Measurements from ENCODE around the gene PTPRC.
A peak's percentile ranks its signal among the peaks of the same experiment; 100 is the strongest.

GRCh38 chr1:198771563-198772153 is 132.8 kb downstream of the PTPRC start:
- peak; percentile 29 to 49 (median 39) for TF ChIP-seq CTCF (IDR thresholded peaks at IDR 0.05)
- TF ChIP-seq POLR2A (IDR thresholded peaks at IDR 0.05): no peak
